Kidney (tissue), 14 donors: ENCODE data around the gene MAPKAPK2. TPM values are rescaled to one million over a fixed set of nuclear protein-coding genes. Genes with fewer than 3 reads are reported as not detected.

Experiments used
- DNase-seq, 5 donors: peaks; one replicate each; pipeline ENCODE4 v3.0.0-alpha.2; 2013 to 2020
- FAIRE-seq: peaks from 2 replicates; lab custom pipeline; 2012; peaks lifted over from hg19 to GRCh38; lab: Jason Lieb, UNC
- H3K27ac ChIP-seq, 2 donors: one replicate each; pipeline ENCODE4 v1.7.0; 2013; ENCODE audit warnings: low read depth in 2 of 2, low read length in 2 of 2, inconsistent platforms in 1 of 2
- H3K27me3 ChIP-seq: one replicate; pipeline ENCODE4 v1.7.1; 2013; ENCODE audit warnings: low read length, inconsistent platforms; ENCODE audit not compliant: control insufficient read depth, insufficient read depth
- H3K36me3 ChIP-seq, 3 donors: one replicate each; pipeline versions ENCODE4 v1.7.0 to v1.7.1; 2013; ENCODE audit warnings: low read length in 3 of 3, control low read depth in 1 of 3, inconsistent platforms in 1 of 3; ENCODE audit not compliant: insufficient read depth in 3 of 3, control insufficient read depth in 2 of 3
- H3K4me1 ChIP-seq, 3 donors: one replicate each; pipeline versions ENCODE4 v1.7.0 to v1.7.1; 2013; ENCODE audit warnings: low read length in 3 of 3, inconsistent platforms in 1 of 3, low read depth in 1 of 3; ENCODE audit not compliant: control insufficient read depth in 2 of 3, insufficient read depth in 2 of 3
- H3K4me3 ChIP-seq, 3 donors: one replicate each; pipeline versions ENCODE4 v1.7.0 to v1.8.1; 2013; ENCODE audit warnings: low read length in 3 of 3, control low read depth in 1 of 3, inconsistent platforms in 1 of 3
- H3K9ac ChIP-seq, 3 donors: one replicate each; pipeline versions ENCODE4 v1.7.0 to v1.7.1; 2013; ENCODE audit warnings: low read length in 3 of 3, control low read depth in 1 of 3, inconsistent platforms in 1 of 3
- H3K9me3 ChIP-seq, 3 donors: one replicate each; pipeline versions ENCODE4 v1.7.0 to v1.7.1; 2013; ENCODE audit warnings: low read length in 3 of 3, control low read depth in 1 of 3, inconsistent platforms in 1 of 3; ENCODE audit not compliant: control insufficient read depth in 2 of 3, insufficient read depth in 1 of 3
- CTCF ChIP-seq: IDR thresholded peaks from 3 replicates; pipeline ENCODE4 v1.5.1; 2012; ENCODE audit warnings: mild to moderate bottlenecking, moderate library complexity, borderline replicate concordance; ENCODE audit not compliant: insufficient read depth; ENCODE audit errors: extremely low read depth
- intact Hi-C: fragments of 100-400 bp; cut with DNase I; formaldehyde crosslinking; loops from one replicate; pipeline ENCODE4 v1.11.1; 2022
- polyA plus RNA-seq: library from polyadenylated mRNA; stranded (reverse); fragments of 350-450 nt; fragmentation: Illumina TruSeq; extraction: RNeasy Lipid Tissue Mini Kit (QIAGEN cat#74804); gene quantifications from one replicate; pipeline ENCODE4 v1.2.3, GENCODE V29; 2014; ENCODE audit warnings: low read depth, low replicate concordance; ENCODE audit not compliant: insufficient read depth
- total RNA-seq: library from RNA; stranded (reverse); fragmentation: NEBNext Ultra II Directional; extraction: Animal tissue kit (Norgen Biotek cat#: 25700); gene quantifications from one replicate; pipeline ENCODE4 v1.2.1, GENCODE V29; 2021
- donor health status: control.
- donor health status: control.
- donor health status: control.
- donor health status: control.
- donor health status: control.
- donor health status: DM: yes; HTN: yes; CAD: no.
- donor health status: Normal renal cell carcinoma (clear cell type).

Gene MAPKAPK2
- total and polyA plus RNA-seq, 2 donors from 2014 or later: 84.5 to 113 TPM

DNA sequence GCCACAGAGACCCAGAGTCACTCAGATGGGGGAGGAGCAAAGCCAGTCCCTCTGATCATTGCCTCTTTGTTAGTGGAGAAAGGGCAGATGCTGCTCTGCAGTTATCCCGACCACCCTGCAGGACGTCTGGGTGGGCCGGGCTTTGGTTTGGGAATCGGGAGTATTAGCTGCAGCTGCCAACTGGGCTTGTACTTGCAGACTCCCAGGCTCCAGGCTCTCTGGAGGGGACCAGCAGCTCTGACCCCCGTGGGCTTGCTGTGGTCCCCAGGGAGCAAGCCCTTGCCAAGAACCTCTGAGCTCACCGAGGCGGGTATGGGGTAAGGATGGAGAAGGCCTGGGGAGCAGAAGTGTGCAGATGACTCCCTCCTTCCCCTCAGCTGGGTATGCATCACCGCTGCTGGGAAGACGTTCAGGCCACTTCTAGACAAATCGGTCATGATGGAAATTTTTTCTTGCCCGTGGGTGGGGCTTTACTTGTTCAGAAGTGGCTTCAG, 21.6 kb downstream of the MAPKAPK2 start:
- H3K4me3 ChIP-seq: no peak overlapping the region
- DNase-seq: peak; percentile 36 to 84 (median 57)
- H3K4me1 ChIP-seq: peaks cover 0 to 63% (median 57%) of the 10 kb centered on the region in 3 donors
- peak overlapping the region in 1 of 2 donors; percentile 12 for H3K27ac ChIP-seq
- intact Hi-C loops: no loop called here
- no peaks in the 10 kb centered on the region for H3K27me3 ChIP-seq
- TF ChIP-seq CTCF: no peak
- no peaks in the 10 kb centered on the region for H3K36me3 ChIP-seq
- no peaks in the 10 kb centered on the region for H3K9me3 ChIP-seq
- no peak overlapping the region for H3K9ac ChIP-seq
- no peak for FAIRE-seq

DNA sequence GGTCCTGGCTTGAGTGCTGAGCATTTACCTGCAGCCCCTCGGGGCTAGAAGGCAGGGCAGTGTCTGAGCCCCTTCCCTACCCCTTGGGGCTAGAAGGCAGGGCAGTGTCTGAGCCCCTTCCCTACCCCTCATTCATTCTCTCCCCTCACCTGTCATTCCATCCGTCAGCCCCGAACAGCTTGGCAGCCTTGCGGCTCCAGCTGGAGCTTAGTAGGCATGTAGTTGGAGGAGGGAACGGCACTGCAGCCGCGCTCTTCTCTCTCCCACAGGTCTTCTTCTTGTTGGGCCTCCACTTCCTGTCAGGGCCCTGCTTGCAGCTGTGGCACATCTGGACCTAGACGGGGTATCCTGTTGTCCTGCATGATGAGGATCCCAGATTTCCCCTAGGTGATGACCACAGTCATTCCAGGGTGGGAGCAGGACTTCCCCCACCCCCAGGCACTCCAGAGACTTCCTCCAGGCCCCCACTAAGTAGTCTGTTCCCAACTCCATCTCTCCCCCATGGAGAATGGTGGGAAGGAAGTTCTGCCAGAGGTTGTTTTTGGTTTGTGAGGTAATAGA, 22.2 kb downstream of the MAPKAPK2 start:
- TF ChIP-seq CTCF: no peak
- H3K27ac ChIP-seq: peak overlapping the region in 1 of 2 donors; percentile 12
- no peak for DNase-seq
- no peaks in the 10 kb centered on the region for H3K36me3 ChIP-seq
- peaks cover 0 to 63% (median 57%) of the 10 kb centered on the region in 3 donors for H3K4me1 ChIP-seq
- intact Hi-C loops: no loop called here
- FAIRE-seq: no peak
- H3K27me3 ChIP-seq: no peaks in the 10 kb centered on the region
- no peak overlapping the region for H3K9ac ChIP-seq
- H3K9me3 ChIP-seq: no peaks in the 10 kb centered on the region
- no peak overlapping the region for H3K4me3 ChIP-seq

DNA sequence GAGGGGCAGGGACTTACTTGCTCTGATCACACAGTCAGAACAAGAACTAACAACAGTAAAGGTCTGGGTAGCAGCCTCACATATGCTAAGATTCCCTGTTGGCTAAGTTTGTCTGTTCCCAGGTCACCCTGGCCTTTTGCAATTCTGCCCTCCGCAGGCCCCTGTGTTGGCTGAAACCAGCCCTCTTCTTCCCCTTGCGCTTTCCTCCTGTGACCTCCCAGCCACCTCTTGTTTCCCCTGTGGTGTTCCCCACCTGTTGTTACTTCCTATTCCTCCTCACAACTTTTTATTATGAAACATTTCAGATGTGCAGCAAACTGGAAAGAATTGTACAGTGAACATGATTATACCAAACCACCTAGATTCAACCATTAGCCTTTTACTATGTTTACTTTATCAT, 23.4 kb downstream of the MAPKAPK2 start:
- Histone ChIP-seq H3K36me3 (no peaks in the 10 kb centered on the region), H3K4me3 (no peak overlapping the region), H3K4me1 (peaks cover 0 to 69% (median 56%) of the 10 kb centered on the region in 3 donors), H3K27me3 (no peaks in the 10 kb centered on the region), H3K9ac (no peak overlapping the region), H3K27ac (peak overlapping the region in 1 of 2 donors; percentile 47), H3K9me3 (no peaks in the 10 kb centered on the region)
- DNase-seq (peak in 1 of 5 donors; percentile 34), FAIRE-seq (no peak)
- no peak for TF ChIP-seq CTCF
- intact Hi-C loops: no loop called here

DNA sequence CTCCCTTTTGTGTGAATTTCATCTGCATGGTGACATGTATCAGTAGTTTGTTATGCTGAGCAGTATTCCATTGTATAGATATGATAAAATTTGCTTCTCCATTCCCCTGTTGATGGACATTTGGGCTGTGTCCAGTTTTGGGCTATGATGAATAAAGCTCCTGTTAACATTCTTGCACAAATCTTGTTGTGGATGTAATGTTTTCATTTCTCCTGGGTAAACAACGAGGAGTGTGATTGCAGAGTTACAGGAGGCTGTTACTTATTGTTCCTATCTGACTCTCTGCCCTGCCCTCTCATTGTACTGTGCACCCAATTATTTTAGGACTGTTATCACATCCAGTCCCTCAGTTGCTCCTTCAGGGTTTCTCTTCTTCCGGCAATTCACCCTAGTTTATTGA, 24.2 kb downstream of the MAPKAPK2 start:
- no peak for FAIRE-seq
- Histone ChIP-seq H3K27me3 (no peaks in the 10 kb centered on the region), H3K9ac (peak overlapping the region in 1 of 3 donors; percentile 34), H3K36me3 (no peaks in the 10 kb centered on the region), H3K4me1 (peaks cover 0 to 77% (median 62%) of the 10 kb centered on the region in 3 donors), H3K27ac (peak overlapping the region in 1 of 2 donors; percentile 45), H3K4me3 (no peak overlapping the region), H3K9me3 (no peaks in the 10 kb centered on the region)
- no peak for DNase-seq
- intact Hi-C loops: no loop called here
- TF ChIP-seq CTCF: no peak
